D721Med (cell line): Measurements from ENCODE around the gene LPO.
A peak's percentile ranks its signal among the peaks of the same experiment; 100 is the strongest.

Experiments
- DNase-seq: peaks from one replicate; pipeline ENCODE4 v3.0.0; 2011; ENCODE audit warnings: low spot score; ENCODE audit not compliant: insufficient read length
- FAIRE-seq: peaks from 2 replicates; lab custom pipeline; 2011; peaks lifted over from hg19 to GRCh38; lab: Jason Lieb, UNC
- TF ChIP-seq, protein P1 (sequence below): IDR thresholded peaks from 2 replicates; pipeline ENCODE4 v1.5.1; 2012; ENCODE audit warnings: mild to moderate bottlenecking, control low read depth; ENCODE audit not compliant: insufficient read depth; ENCODE audit errors: missing control alignments

LPO gene

DNA sequence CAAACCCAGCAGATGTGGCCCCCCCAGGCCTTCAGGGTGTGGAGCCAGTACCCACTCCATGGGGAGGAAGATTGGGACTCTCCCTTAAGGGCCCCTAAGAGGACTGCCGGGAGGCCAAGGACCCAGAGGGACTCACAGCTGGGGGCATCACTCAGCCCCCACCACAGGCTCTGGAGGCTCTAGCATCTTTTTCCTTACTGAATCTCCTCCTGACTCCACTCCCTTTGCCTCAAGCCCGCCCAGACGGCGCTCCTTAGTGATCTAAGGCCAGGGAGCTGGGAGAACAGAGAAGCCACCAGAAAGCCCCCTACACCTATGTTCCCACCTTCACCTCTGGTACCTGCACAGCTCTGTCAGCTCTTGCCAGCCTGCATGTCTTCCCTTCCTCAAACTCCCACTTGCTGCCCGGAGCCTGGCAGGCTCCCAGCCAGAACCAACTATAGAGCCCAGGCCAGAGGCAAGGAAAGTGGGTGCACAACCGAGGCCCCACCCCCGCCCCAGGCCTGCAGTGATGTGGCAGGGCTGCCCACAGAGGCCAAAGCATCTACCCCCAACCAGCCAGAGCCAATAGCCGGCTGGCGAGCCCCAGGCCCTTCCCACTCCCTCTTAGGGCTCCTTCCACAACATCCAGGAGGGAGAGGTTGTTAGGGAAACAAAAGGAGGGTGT lies 64.7 kb downstream of the LPO start:
- TF ChIP-seq, protein P1, sequence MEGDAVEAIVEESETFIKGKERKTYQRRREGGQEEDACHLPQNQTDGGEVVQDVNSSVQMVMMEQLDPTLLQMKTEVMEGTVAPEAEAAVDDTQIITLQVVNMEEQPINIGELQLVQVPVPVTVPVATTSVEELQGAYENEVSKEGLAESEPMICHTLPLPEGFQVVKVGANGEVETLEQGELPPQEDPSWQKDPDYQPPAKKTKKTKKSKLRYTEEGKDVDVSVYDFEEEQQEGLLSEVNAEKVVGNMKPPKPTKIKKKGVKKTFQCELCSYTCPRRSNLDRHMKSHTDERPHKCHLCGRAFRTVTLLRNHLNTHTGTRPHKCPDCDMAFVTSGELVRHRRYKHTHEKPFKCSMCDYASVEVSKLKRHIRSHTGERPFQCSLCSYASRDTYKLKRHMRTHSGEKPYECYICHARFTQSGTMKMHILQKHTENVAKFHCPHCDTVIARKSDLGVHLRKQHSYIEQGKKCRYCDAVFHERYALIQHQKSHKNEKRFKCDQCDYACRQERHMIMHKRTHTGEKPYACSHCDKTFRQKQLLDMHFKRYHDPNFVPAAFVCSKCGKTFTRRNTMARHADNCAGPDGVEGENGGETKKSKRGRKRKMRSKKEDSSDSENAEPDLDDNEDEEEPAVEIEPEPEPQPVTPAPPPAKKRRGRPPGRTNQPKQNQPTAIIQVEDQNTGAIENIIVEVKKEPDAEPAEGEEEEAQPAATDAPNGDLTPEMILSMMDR = no peak
- DNase-seq (peak; percentile 9), FAIRE-seq (no peak)

DNA sequence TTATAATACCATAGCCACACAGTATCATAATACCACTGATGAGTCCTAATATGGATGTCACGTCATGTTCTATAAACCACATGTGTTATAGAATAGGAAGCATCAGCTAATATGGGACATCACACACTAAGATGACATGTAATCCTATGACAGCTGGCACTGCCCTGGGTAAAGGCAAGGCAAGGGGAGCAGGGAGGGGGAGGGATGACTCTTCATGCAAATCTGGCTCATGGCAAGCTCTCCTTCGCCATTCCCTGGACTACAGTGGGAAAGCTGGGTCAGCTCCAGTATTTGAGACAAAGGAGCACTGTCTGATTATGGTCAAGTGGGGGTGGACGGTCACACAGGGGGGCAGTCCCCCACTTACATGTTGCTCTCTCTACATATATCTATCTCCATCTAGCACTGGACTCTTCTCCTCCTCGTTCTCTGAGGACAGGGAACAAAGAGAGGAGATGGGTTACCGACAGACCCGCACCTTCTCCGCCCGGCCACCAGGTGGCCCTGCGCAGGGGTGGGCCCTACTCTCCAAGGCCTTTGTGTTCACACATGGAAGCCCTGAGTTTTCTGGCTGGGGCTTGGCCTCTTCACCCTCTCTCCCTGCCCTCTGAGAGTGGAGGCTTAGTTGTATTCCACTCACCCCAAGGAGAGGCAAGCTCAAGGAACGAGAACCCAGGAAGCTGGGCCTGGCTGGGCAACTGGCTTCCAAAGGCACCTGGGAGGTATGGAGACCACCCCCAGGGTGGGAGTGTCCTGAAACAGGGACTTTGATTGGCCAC lies 65.8 kb downstream of the LPO start:
- FAIRE-seq (no peak), DNase-seq (peak; percentile 86)
- TF ChIP-seq, protein P1 = peak; percentile 77

DNA sequence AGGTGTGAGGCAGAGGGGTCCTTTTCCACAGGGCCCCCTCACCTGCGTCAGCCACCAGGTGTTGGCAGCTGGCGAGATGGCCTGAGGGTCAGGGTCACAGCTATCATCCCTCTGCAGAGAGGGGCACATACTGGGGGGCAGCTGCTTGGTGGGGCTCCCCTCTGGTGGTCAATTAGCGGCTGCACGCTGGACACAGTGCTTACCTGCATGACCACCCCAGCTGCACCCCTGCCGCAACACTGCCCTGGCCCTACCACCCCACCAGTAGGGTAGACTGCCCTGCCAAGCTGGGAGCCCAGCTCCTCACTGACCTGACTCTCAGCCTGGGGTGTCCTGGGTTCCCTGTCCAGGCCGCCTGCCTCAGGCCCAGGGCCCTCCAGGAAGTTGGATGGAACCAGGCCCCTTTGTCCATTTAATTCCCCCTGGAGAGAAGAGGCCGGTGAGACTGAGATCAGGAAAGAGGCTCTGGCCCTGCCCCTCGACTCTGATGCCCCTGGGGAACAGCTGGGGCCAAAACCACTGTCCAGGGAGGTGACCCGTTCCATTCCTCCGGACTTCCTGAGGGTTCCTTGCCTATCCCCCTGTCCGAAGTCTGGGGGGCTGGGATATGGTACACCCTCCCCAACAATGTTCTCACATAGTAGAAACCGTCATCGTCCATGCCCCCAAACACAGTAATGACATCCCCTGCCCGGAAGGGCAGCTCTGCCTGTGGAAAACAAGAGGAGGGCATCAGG lies 66.5 kb downstream of the LPO start:
- FAIRE-seq (no peak), DNase-seq (peak; percentile 12)
- TF ChIP-seq, protein P1 = no peak

DNA sequence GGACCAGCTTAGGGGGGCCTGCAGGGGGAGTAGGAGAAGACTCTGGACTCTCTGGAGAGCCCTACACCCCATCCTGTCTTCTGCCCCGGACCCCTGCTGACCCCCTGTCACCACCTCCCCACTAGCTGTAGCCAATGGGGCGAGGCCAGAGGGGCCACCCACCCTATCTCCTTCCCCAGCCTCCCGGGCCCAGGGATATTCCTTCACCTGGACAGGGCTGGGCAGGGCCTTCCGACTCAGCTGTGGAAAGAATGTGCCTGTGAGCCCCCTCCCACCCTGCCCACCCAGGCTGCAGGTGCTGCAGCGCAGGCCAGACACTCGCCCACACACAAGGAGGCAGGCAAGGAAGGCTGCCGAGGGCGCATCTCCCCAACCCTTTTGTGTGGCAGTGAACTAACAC lies 67.2 kb downstream of the LPO start:
- DNase-seq = no peak

DNA sequence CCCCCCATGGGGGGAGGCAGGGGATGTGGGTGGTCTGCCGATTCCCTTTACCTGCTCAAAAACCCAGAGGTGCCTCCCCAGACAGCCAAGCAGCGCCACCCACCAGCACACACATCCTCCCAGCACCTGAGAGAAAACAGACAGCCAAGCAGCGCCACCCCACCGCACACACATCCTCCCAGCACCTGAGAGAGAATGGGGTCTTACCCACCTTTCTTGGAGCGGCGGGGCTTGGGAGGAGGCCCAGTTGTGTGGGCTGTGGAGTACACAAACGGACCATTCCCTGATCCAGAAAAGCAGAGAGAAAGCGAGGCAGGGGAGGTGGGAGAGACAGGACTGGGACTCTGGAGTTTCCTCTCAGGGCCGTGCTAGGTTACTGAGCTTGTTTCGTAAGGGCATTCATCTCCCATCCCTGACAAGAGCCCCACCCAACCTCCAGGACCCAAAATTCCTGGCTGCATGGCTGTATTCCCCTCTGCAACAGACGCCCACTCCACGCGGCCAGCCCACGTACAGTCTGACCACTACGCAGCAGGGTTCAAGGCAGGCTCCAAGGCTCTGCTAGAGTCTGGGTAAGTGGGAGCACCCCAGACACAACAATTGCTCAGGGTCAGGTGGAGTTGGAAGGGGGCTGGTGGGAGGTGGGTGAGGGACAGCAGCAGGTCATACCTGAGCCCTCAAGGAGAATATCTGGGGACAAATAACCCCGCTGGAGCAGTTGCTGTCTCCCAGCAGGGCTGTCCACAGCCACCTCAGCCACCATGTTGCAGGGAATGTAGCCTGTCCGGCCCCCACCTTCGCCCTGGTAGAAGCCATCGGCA lies 68.0 kb downstream of the LPO start:
- DNase-seq (no peak), FAIRE-seq (no peak)
- TF ChIP-seq, protein P1 = no peak

More for the DNA sequence above, 67.2 kb downstream of the LPO start:
- TF ChIP-seq, protein P1 = no peak
- no peak for FAIRE-seq

DNA sequence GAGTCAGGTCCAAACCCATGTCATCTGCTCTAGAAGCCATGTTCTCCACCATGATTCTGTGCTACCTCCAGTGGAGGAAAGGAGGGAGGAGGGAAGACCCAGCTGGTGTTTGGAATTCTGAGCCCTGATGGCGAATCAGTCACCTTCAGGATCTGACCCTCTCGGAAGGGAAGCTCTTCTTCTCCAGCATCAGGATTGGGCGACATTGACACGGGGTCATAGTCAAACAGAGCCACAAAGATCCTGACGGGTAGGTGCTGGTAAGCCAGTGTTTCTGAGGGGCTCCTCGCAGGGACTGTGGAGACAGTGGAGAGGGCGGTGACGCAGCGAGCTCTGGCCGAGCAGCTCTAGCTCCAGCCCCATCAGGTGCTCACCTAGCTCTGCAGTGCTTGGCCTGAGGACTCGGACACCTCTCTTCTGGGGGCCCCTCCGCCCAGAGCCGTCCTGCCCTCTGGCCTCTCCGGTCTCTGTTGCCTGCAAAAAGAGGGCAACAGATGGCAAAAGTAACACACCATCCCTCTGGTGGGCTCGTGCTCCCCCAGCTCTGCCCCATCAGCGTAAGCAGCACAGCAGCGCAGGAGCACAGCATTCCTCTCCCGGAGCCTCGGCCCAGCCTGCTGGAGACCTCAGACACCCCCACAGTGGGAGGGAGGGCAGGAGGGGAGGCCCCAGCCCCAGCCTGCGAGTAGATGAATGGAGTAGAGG lies 69.2 kb downstream of the LPO start:
- TF ChIP-seq, protein P1 = no peak
- FAIRE-seq (no peak), DNase-seq (peak; percentile 11)
